Measurements from ENCODE around the gene CES5A.

The CES5A gene

DNA sequence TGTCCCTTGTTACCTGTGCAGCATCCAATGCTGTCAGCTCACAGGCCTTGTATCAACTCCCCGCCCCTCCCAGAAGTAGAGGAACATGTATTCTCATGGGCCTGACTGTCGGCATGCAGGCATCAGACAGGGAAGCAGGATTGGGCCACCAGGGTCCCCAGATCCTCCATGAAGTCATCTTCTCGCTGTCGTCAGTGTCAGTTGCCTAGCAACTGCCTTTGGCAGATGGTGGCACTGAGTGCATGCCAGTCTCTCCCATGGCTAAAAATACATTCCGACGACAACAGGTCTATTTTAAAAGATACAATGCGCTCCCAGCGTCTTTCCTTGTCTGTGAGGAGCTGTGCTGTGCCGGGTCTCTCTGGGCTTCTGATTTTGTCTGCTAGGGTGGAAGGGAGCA, 36.8 kb upstream of the CES5A start:
- no peaks in the 10 kb centered on the region for H3K36me3 ChIP-seq (ENCODE audit: low read length)
- no peak overlapping the region for H3K9ac ChIP-seq (ENCODE audit: low read length)
- TF ChIP-seq EZH2phosphoT487 (conservative IDR thresholded peaks at IDR 0.05; ENCODE audit: low read length) = no peak
- TF ChIP-seq CTCF (IDR thresholded peaks at IDR 0.05; ENCODE audit: insufficient read depth, low read length, poor library complexity, severe bottlenecking) = no peak
- H2AFZ ChIP-seq (ENCODE audit: low read depth, low read length, severe bottlenecking) = no peak overlapping the region
- no peak overlapping the region for H3K27ac ChIP-seq (ENCODE audit: low read depth, low read length)
- no peaks in the 10 kb centered on the region for H3F3A ChIP-seq (ENCODE audit: insufficient read depth)
- H3K4me3 ChIP-seq (ENCODE audit: insufficient read depth, low read length, poor library complexity, severe bottlenecking) = no peak overlapping the region
- H4K20me1 ChIP-seq (ENCODE audit: low read depth, low read length) = no peaks in the 10 kb centered on the region
- no peaks in the 10 kb centered on the region for H3K9me3 ChIP-seq (ENCODE audit: insufficient read depth, low read length)
- H3K27me3 ChIP-seq (ENCODE audit: low read length) = no peaks in the 10 kb centered on the region
- no peaks in the 10 kb centered on the region for H3K79me2 ChIP-seq (ENCODE audit: insufficient read depth, low read length)
- no peaks in the 10 kb centered on the region for H3K9me2 ChIP-seq (replicated peaks; ENCODE audit: insufficient read depth, low read length)
- H3K4me2 ChIP-seq (ENCODE audit: low read depth, low read length, poor library complexity, severe bottlenecking) = no peak overlapping the region

DNA sequence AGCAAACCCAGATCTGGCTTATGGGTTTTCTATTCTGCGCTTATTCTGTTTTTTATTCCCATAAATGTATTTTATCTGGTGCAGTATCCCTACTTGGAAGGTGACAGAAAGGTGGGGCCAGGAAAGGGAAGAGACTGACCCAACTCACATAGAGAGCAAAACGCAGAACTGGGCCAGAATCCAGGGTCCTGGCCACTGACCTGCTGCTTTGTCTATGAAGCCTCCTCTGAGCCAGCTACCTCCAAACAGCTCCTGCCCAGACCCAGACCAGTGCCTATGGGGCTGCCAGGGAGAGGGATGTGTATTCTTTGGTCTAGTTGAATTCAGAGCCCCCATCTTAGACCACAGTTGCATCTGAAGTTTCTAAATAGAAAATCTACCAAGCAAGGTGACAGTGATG, 36.4 kb upstream of the CES5A start:
- Histone ChIP-seq H3K79me2 (ENCODE audit: insufficient read depth, low read length) (no peaks in the 10 kb centered on the region), H2AFZ (ENCODE audit: low read depth, low read length, severe bottlenecking) (no peak overlapping the region), H3K4me2 (ENCODE audit: low read depth, low read length, poor library complexity, severe bottlenecking) (no peak overlapping the region)

GRCh38 chr16:55909876-55910275, 34.7 kb upstream of the CES5A start:
- Histone ChIP-seq H3K36me3 (ENCODE audit: low read length) (no peaks in the 10 kb centered on the region), H3K9me3 (ENCODE audit: insufficient read depth, low read length) (no peaks in the 10 kb centered on the region), H3K27me3 (ENCODE audit: low read length) (no peaks in the 10 kb centered on the region), H3K4me3 (ENCODE audit: insufficient read depth, low read length, poor library complexity, severe bottlenecking) (no peak overlapping the region), H3F3A (ENCODE audit: insufficient read depth) (no peaks in the 10 kb centered on the region), H3K27ac (ENCODE audit: low read depth, low read length) (no peak overlapping the region), H3K4me2 (ENCODE audit: low read depth, low read length, poor library complexity, severe bottlenecking) (no peak overlapping the region), H2AFZ (ENCODE audit: low read depth, low read length, severe bottlenecking) (no peak overlapping the region), H3K79me2 (ENCODE audit: insufficient read depth, low read length) (no peaks in the 10 kb centered on the region), H3K9ac (ENCODE audit: low read length) (no peak overlapping the region), H4K20me1 (ENCODE audit: low read depth, low read length) (no peaks in the 10 kb centered on the region), H3K9me2 (replicated peaks; ENCODE audit: insufficient read depth, low read length) (no peaks in the 10 kb centered on the region)
- TF ChIP-seq CTCF (IDR thresholded peaks at IDR 0.05; ENCODE audit: insufficient read depth, low read length, poor library complexity, severe bottlenecking) (no peak), EZH2phosphoT487 (conservative IDR thresholded peaks at IDR 0.05; ENCODE audit: low read length) (no peak)

More for the DNA sequence above, 36.4 kb upstream of the CES5A start:
- Histone ChIP-seq H3K27me3 (ENCODE audit: low read length) (no peaks in the 10 kb centered on the region), H3K36me3 (ENCODE audit: low read length) (no peaks in the 10 kb centered on the region), H3K27ac (ENCODE audit: low read depth, low read length) (no peak overlapping the region), H3F3A (ENCODE audit: insufficient read depth) (no peaks in the 10 kb centered on the region), H4K20me1 (ENCODE audit: low read depth, low read length) (no peaks in the 10 kb centered on the region), H3K4me3 (ENCODE audit: insufficient read depth, low read length, poor library complexity, severe bottlenecking) (no peak overlapping the region), H3K9me3 (ENCODE audit: insufficient read depth, low read length) (no peaks in the 10 kb centered on the region), H3K9ac (ENCODE audit: low read length) (no peak overlapping the region), H3K9me2 (replicated peaks; ENCODE audit: insufficient read depth, low read length) (no peaks in the 10 kb centered on the region)
- TF ChIP-seq CTCF (IDR thresholded peaks at IDR 0.05; ENCODE audit: insufficient read depth, low read length, poor library complexity, severe bottlenecking) (no peak), EZH2phosphoT487 (conservative IDR thresholded peaks at IDR 0.05; ENCODE audit: low read length) (no peak)
